Liver (tissue), 9 donors: ENCODE data around the gene LRRC25. TPM values are rescaled to one million over a fixed set of nuclear protein-coding genes. Genes with fewer than 3 reads are reported as not detected.

Experiments
- DNase-seq: peaks from one replicate; pipeline ENCODE4 v3.0.0-alpha.2; 2017; ENCODE audit warnings: low spot score
- H3K27ac ChIP-seq, 2 donors: one replicate each; pipeline ENCODE4 v1.7.0; 2013; ENCODE audit warnings: inconsistent platforms in 2 of 2, low read length in 2 of 2, control low read depth in 1 of 2, low read depth in 1 of 2, mild to moderate bottlenecking in 1 of 2
- H3K27me3 ChIP-seq, 4 donors: one replicate each; pipeline versions ENCODE4 v1.6.1 to v1.7.0; 2013; ENCODE audit warnings: low read length in 3 of 4, inconsistent platforms in 1 of 4, mild to moderate bottlenecking in 1 of 4, moderate library complexity in 1 of 4; ENCODE audit not compliant: control insufficient read depth in 4 of 4, insufficient read depth in 4 of 4
- H3K36me3 ChIP-seq, 4 donors: one replicate each; pipeline versions ENCODE4 v1.6.1 to v1.7.0; 2013; ENCODE audit warnings: low read length in 3 of 4, mild to moderate bottlenecking in 3 of 4, low read depth in 1 of 4, moderate library complexity in 1 of 4; ENCODE audit not compliant: control insufficient read depth in 4 of 4, insufficient read depth in 3 of 4
- H3K4me1 ChIP-seq, 4 donors: one replicate each; pipeline versions ENCODE4 v1.6.1 to v1.7.0; 2013; ENCODE audit warnings: low read length in 3 of 4, mild to moderate bottlenecking in 3 of 4, moderate library complexity in 1 of 4; ENCODE audit not compliant: control insufficient read depth in 4 of 4, insufficient read depth in 4 of 4
- H3K4me3 ChIP-seq, 3 donors: one replicate each; pipeline versions ENCODE4 v1.6.1 to v1.7.0; 2013; ENCODE audit warnings: low read length in 3 of 3, control low read depth in 1 of 3, low read depth in 1 of 3, mild to moderate bottlenecking in 1 of 3
- H3K9ac ChIP-seq, 2 donors: one replicate each; pipeline ENCODE4 v1.7.0; 2013; ENCODE audit warnings: low read length in 2 of 2, mild to moderate bottlenecking in 2 of 2, moderate library complexity in 2 of 2, control low read depth in 1 of 2, low read depth in 1 of 2
- H3K9me3 ChIP-seq, 4 donors: one replicate each; pipeline versions ENCODE4 v1.6.1 to v1.7.0; 2013; ENCODE audit warnings: low read length in 3 of 4; ENCODE audit not compliant: control insufficient read depth in 4 of 4
- EGR1 ChIP-seq, 2 donors: IDR thresholded peaks; 2 replicates each; pipeline ENCODE4 v1.6.1; 2016 to 2018; ENCODE audit warnings: antibody characterized with exemption in 2 of 2, low read depth in 2 of 2
- FOXA1 ChIP-seq: IDR thresholded peaks from 2 replicates; pipeline ENCODE4 v1.6.1; 2016; ENCODE audit warnings: antibody characterized with exemption
- FOXA2 ChIP-seq: IDR thresholded peaks from 2 replicates; pipeline ENCODE4 v1.6.1; 2016; ENCODE audit warnings: antibody characterized with exemption
- GABPA ChIP-seq, 2 donors: IDR thresholded peaks in 1 of 2; conservative IDR thresholded peaks in 1 of 2; 2 replicates each; pipeline ENCODE4 v1.6.1; 2016; ENCODE audit warnings: antibody characterized with exemption in 2 of 2, mild to moderate bottlenecking in 1 of 2, moderate library complexity in 1 of 2
- HNF4A ChIP-seq, 2 donors: conservative IDR thresholded peaks; 2 replicates each; pipeline ENCODE4 v1.6.1; 2016; ENCODE audit warnings: antibody characterized with exemption in 2 of 2, mild to moderate bottlenecking in 2 of 2
- HNF4G ChIP-seq: IDR thresholded peaks from 2 replicates; pipeline ENCODE4 v1.6.1; 2016; ENCODE audit warnings: antibody characterized with exemption
- JUND ChIP-seq, 2 donors: IDR thresholded peaks; 2 replicates each; pipeline ENCODE4 v1.6.1; 2016; ENCODE audit warnings: antibody characterized with exemption in 2 of 2
- MAX ChIP-seq: IDR thresholded peaks from 2 replicates; pipeline ENCODE4 v1.6.1; 2016; ENCODE audit warnings: antibody characterized with exemption
- NR2F2 ChIP-seq: IDR thresholded peaks from 2 replicates; pipeline ENCODE4 v1.6.1; 2016; ENCODE audit warnings: antibody characterized with exemption
- RAD21 ChIP-seq, 2 donors: IDR thresholded peaks; 2 replicates each; pipeline ENCODE4 v1.6.1; 2016; ENCODE audit warnings: antibody characterized with exemption in 2 of 2, mild to moderate bottlenecking in 2 of 2
- REST ChIP-seq: IDR thresholded peaks from 2 replicates; pipeline ENCODE4 v1.6.1; 2016; ENCODE audit warnings: antibody characterized with exemption, mild to moderate bottlenecking
- RXRA ChIP-seq, 2 donors: IDR thresholded peaks; 2 replicates each; pipeline ENCODE4 v1.6.1; 2017 to 2018; ENCODE audit warnings: antibody characterized with exemption in 2 of 2, mild to moderate bottlenecking in 1 of 2
- SP1 ChIP-seq: IDR thresholded peaks from 2 replicates; pipeline ENCODE4 v1.6.1; 2018; ENCODE audit warnings: antibody characterized with exemption, mild to moderate bottlenecking
- TAF1 ChIP-seq: conservative IDR thresholded peaks from 2 replicates; pipeline ENCODE4 v1.6.1; 2016; ENCODE audit warnings: antibody characterized with exemption, mild to moderate bottlenecking
- YY1 ChIP-seq: IDR thresholded peaks from 2 replicates; pipeline ENCODE4 v1.6.1; 2016; ENCODE audit warnings: antibody characterized with exemption, mild to moderate bottlenecking
- WGBS: extraction: QIAGEN DNeasy Blood & Tissue Kit; methylation state at CpG from one replicate; pipeline ENCODE4 v1.1.7; 2013; 5-methylcytosine and 5-hydroxymethylcytosine counted together
- polyA plus RNA-seq, 2 donors: library from polyadenylated mRNA; stranded (reverse) in 1 of 2; unstranded in 1 of 2; fragments of 200-250 nt in 1 of 2; fragments of >200 nt in 1 of 2; fragmentation: Nextera tagmentation in 1 of 2; extraction: Ambion mirVana in 1 of 2; gene quantifications; one replicate each; pipeline versions ENCODE4 v1.2.1 to v1.2.3, GENCODE V29; 2013 to 2015
- total RNA-seq, 2 donors: library from RNA; depleted of rRNA; stranded (reverse); fragments of >200 nt; gene quantifications; one replicate each; pipeline ENCODE4 v1.2.3, GENCODE V29; 2014
- TF ChIP-seq, protein P1 (sequence below): IDR thresholded peaks from 2 replicates; pipeline ENCODE4 v1.6.1; 2016; ENCODE audit warnings: antibody characterized with exemption
- TF ChIP-seq, protein P2 (sequence below): fragments of 150-350 bp; IDR thresholded peaks from 2 replicates; pipeline ENCODE4 v1.5.1; 2017; ENCODE audit warnings: improper control_type of control experiment, low read depth, low read length; ENCODE audit not compliant: missing input control
- TF ChIP-seq, protein P3 (sequence below): IDR thresholded peaks from 2 replicates; pipeline ENCODE4 v1.6.1; 2016; ENCODE audit warnings: antibody characterized with exemption
- donor health status: healthy.
- donor health status: healthy.
- donor health status: healthy.
- donor health status: healthy.
- donor health status: healthy.

Gene LRRC25
- total and polyA plus RNA-seq, 4 donors = 2.3 to 13.4 (median 6.9) TPM

GRCh38 chr19:18420930-18421329, 23.5 kb upstream of the LRRC25 start:
- H3K27ac ChIP-seq = peak overlapping the region in 1 of 2 donors; percentile 94
- peaks cover 3 to 31% (median 17%) of the 10 kb centered on the region in 4 donors for H3K4me1 ChIP-seq
- no peak for DNase-seq
- no peak overlapping the region for H3K9ac ChIP-seq
- WGBS = 70% methylated on average over 2 of the region's 2 CpGs
- no peak overlapping the region for H3K4me3 ChIP-seq
- no peaks in the 10 kb centered on the region for H3K9me3 ChIP-seq
- no peak for TF ChIP-seq TAF1
- H3K36me3 ChIP-seq = no peaks in the 10 kb centered on the region
- no peaks in the 10 kb centered on the region for H3K27me3 ChIP-seq

GRCh38 chr19:18419699-18420460, 22.5 kb upstream of the LRRC25 start:
- peak overlapping the region; percentile 41 to 80 (median 72) for H3K4me3 ChIP-seq
- H3K36me3 ChIP-seq = no peaks in the 10 kb centered on the region
- WGBS = 12% methylated on average over 97 of the region's 97 CpGs
- peak; percentile 59 for DNase-seq
- no peaks in the 10 kb centered on the region for H3K27me3 ChIP-seq
- no peak overlapping the region for H3K9ac ChIP-seq
- no peaks in the 10 kb centered on the region for H3K9me3 ChIP-seq
- peaks cover 3 to 40% (median 21%) of the 10 kb centered on the region in 4 donors for H3K4me1 ChIP-seq
- peak overlapping the region; percentile 32 to 94 for H3K27ac ChIP-seq
- TF ChIP-seq FOXA1 (no peak), JUND (IDR thresholded peaks at IDR 0.05) (no peak), HNF4A (conservative IDR thresholded peaks at IDR 0.05) (no peak), TAF1 (no peak), HNF4G (no peak), FOXA2 (no peak), SP1 (no peak), RAD21 (IDR thresholded peaks at IDR 0.05) (no peak), REST (no peak), GABPA (IDR thresholded peaks at IDR 0.05 in 1 of 2, conservative IDR thresholded peaks at IDR 0.05 in 1 of 2) (no peak), EGR1 (IDR thresholded peaks at IDR 0.05; ENCODE audit: low read depth in 2 of 2) (no peak), RXRA (IDR thresholded peaks at IDR 0.05) (no peak), MAX (no peak), NR2F2 (no peak), YY1 (no peak)
- TF ChIP-seq, protein P1, sequence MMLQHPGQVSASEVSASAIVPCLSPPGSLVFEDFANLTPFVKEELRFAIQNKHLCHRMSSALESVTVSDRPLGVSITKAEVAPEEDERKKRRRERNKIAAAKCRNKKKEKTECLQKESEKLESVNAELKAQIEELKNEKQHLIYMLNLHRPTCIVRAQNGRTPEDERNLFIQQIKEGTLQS = no peak
- TF ChIP-seq, protein P2, sequence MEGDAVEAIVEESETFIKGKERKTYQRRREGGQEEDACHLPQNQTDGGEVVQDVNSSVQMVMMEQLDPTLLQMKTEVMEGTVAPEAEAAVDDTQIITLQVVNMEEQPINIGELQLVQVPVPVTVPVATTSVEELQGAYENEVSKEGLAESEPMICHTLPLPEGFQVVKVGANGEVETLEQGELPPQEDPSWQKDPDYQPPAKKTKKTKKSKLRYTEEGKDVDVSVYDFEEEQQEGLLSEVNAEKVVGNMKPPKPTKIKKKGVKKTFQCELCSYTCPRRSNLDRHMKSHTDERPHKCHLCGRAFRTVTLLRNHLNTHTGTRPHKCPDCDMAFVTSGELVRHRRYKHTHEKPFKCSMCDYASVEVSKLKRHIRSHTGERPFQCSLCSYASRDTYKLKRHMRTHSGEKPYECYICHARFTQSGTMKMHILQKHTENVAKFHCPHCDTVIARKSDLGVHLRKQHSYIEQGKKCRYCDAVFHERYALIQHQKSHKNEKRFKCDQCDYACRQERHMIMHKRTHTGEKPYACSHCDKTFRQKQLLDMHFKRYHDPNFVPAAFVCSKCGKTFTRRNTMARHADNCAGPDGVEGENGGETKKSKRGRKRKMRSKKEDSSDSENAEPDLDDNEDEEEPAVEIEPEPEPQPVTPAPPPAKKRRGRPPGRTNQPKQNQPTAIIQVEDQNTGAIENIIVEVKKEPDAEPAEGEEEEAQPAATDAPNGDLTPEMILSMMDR = no peak
- TF ChIP-seq, protein P3, sequence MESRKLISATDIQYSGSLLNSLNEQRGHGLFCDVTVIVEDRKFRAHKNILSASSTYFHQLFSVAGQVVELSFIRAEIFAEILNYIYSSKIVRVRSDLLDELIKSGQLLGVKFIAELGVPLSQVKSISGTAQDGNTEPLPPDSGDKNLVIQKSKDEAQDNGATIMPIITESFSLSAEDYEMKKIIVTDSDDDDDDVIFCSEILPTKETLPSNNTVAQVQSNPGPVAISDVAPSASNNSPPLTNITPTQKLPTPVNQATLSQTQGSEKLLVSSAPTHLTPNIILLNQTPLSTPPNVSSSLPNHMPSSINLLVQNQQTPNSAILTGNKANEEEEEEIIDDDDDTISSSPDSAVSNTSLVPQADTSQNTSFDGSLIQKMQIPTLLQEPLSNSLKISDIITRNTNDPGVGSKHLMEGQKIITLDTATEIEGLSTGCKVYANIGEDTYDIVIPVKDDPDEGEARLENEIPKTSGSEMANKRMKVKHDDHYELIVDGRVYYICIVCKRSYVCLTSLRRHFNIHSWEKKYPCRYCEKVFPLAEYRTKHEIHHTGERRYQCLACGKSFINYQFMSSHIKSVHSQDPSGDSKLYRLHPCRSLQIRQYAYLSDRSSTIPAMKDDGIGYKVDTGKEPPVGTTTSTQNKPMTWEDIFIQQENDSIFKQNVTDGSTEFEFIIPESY = no peak
